ENCODE results near the gene HYAL4. TPM values are rescaled to one million over a fixed set of nuclear protein-coding genes. Genes with fewer than 3 reads are reported as not detected.
"Not testable (repeated sequence)": the region's sequence is repeated elsewhere in the genome, so short reads cannot be mapped to it uniquely, and the experiment has no call there.

Gene HYAL4
- total and polyA plus RNA-seq, 2 donors (not counting 3 experiments of a cell fraction or from before 2014, with no cell fraction given): not detected

DNA sequence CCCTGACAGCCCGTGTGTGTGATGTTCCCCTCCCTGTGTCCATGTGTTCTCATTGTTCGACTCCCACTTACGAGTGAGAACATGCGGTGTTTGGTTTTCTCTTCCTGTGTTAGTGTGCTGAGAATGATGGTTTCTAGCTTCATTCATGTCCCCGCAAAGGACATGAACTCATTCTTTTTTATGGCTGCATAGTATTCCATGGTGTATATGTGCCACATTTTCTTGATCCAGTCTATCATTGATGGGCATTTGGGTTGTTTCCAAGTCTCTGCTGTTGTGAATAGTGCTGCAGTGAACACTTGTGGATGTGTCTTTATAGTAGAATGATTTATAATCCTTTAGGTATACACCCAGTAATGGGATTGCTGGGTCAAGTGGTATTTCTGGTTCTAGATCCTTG lies 6.4 kb downstream of the HYAL4 start:
- POLR2A ChIA-PET; H3K4me3 ChIP-seq (replicated peaks in 1 of 3; ENCODE audit: insufficient read depth in 1 of 3, low read depth in 1 of 3, low read length in 3 of 3); H3K79me2 ChIP-seq (ENCODE audit: control insufficient read depth, insufficient read depth, low read length); H2AFZ ChIP-seq (ENCODE audit: low read depth, low read length); CTCF ChIA-PET; H3K9me1 ChIP-seq (replicated peaks; ENCODE audit: control insufficient read depth, extremely low read depth, insufficient read depth, low read length); H4K20me1 ChIP-seq (replicated peaks; ENCODE audit: control insufficient read depth, extremely low read depth, insufficient read depth, low read length); H3K36me3 ChIP-seq (ENCODE audit: control insufficient read depth in 2 of 2, extremely low read depth in 1 of 2, insufficient read depth in 2 of 2, low read length in 2 of 2); H3K27ac ChIP-seq (ENCODE audit: insufficient read depth, low read depth, low read length); H3K4me1 ChIP-seq (ENCODE audit: control insufficient read depth, extremely low read depth, insufficient read depth, low read length); intact Hi-C loops (cut with micrococcal nuclease); H3K4me2 ChIP-seq (ENCODE audit: insufficient read depth, low read length); H3K9me3 ChIP-seq (replicated peaks; ENCODE audit: control insufficient read depth, insufficient read depth, low read length); BruUV-seq (replicated peaks); DNase-seq (ENCODE audit: low read depth, low spot score); H3K9ac ChIP-seq (replicated peaks; ENCODE audit: extremely low read depth, insufficient read depth, low read length); dilution Hi-C loops (cut with MboI; ENCODE audit: extremely low pct_ligation_motif_present, low sequenced_read_pairs); H3K27me3 ChIP-seq (ENCODE audit: control insufficient read depth in 2 of 2, insufficient read depth in 2 of 2, low read length in 2 of 2): not testable (repeated sequence)
- FAIRE-seq: peak; percentile 21

DNA sequence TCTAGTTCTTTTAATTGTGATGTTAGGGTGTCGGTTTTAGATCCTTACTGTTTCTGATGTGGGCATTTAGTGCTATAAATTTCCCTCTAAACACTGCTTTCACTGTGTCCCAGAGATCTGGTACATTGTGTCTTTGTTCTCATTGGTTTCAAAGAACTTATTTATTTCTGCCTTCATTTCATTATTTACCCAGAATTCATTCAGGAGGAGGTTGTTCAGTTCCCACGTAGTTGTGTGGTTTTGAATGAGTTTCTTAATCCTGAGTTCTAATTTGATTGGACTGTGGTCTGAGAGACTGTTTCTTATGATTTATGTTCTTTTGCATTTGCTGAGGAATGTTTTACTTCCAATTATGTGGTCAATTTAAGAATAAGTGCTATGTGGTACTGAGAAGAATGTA lies 9.3 kb downstream of the HYAL4 start:
- intact Hi-C loops (cut with micrococcal nuclease); H2AFZ ChIP-seq (ENCODE audit: low read depth, low read length): not testable (repeated sequence)

DNA sequence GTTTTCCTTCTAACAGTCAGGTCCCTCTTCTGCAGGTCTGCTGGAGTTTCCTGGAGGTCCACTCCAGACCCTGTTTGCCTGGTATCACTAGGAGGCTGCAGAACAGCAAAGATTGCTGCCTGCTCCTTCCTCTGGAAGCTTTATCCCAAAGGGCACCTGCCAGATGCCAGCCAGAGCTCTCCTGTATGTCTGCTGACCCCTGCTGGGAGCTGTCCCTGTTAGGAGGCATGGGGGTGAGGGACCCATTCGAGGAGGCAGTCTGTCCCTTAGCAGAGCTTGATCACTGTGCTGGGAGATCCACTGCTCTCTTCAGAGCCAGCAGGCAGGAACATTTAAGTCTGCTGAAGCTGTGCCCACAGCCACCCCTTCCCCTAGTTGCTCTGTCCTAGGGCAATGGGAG lies 11.5 kb downstream of the HYAL4 start:
- H4K20me1 ChIP-seq (replicated peaks; ENCODE audit: control insufficient read depth, extremely low read depth, insufficient read depth, low read length); BruUV-seq (replicated peaks); intact Hi-C loops (cut with micrococcal nuclease); H2AFZ ChIP-seq (ENCODE audit: low read depth, low read length); POLR2A ChIA-PET; H3K9me3 ChIP-seq (replicated peaks; ENCODE audit: control insufficient read depth, insufficient read depth, low read length); dilution Hi-C loops (cut with MboI; ENCODE audit: extremely low pct_ligation_motif_present, low sequenced_read_pairs); H3K27me3 ChIP-seq (ENCODE audit: control insufficient read depth in 2 of 2, insufficient read depth in 2 of 2, low read length in 2 of 2); H3K4me1 ChIP-seq (ENCODE audit: control insufficient read depth, extremely low read depth, insufficient read depth, low read length); H3K9me1 ChIP-seq (replicated peaks; ENCODE audit: control insufficient read depth, extremely low read depth, insufficient read depth, low read length); H3K9ac ChIP-seq (replicated peaks; ENCODE audit: extremely low read depth, insufficient read depth, low read length); H3K27ac ChIP-seq (ENCODE audit: insufficient read depth, low read depth, low read length); H3K4me3 ChIP-seq (replicated peaks in 1 of 3; ENCODE audit: insufficient read depth in 1 of 3, low read depth in 1 of 3, low read length in 3 of 3); FAIRE-seq; H3K79me2 ChIP-seq (ENCODE audit: control insufficient read depth, insufficient read depth, low read length); H3K36me3 ChIP-seq (ENCODE audit: control insufficient read depth in 2 of 2, extremely low read depth in 1 of 2, insufficient read depth in 2 of 2, low read length in 2 of 2); DNase-seq (ENCODE audit: low read depth, low spot score); H3K4me2 ChIP-seq (ENCODE audit: insufficient read depth, low read length): not testable (repeated sequence)
- CTCF ChIA-PET: interaction anchor here (1.0 to 2.0 kb wide), 5 partner anchors 9 to 220 kb away, joined by 3 to 8 read pairs (median 5); partner anchors contain the start of gene HYAL4

More for the DNA sequence above, 9.3 kb downstream of the HYAL4 start:
- dilution Hi-C loops (cut with MboI; ENCODE audit: extremely low pct_ligation_motif_present, low sequenced_read_pairs); H3K4me1 ChIP-seq (ENCODE audit: control insufficient read depth, extremely low read depth, insufficient read depth, low read length); H3K79me2 ChIP-seq (ENCODE audit: control insufficient read depth, insufficient read depth, low read length); H3K27me3 ChIP-seq (ENCODE audit: control insufficient read depth in 2 of 2, insufficient read depth in 2 of 2, low read length in 2 of 2); BruUV-seq (replicated peaks); H3K36me3 ChIP-seq (ENCODE audit: control insufficient read depth in 2 of 2, extremely low read depth in 1 of 2, insufficient read depth in 2 of 2, low read length in 2 of 2); FAIRE-seq; H3K4me2 ChIP-seq (ENCODE audit: insufficient read depth, low read length); POLR2A ChIA-PET; H3K27ac ChIP-seq (ENCODE audit: insufficient read depth, low read depth, low read length); DNase-seq (ENCODE audit: low read depth, low spot score); H4K20me1 ChIP-seq (replicated peaks; ENCODE audit: control insufficient read depth, extremely low read depth, insufficient read depth, low read length); CTCF ChIA-PET; H3K4me3 ChIP-seq (replicated peaks in 1 of 3; ENCODE audit: insufficient read depth in 1 of 3, low read depth in 1 of 3, low read length in 3 of 3); H3K9me1 ChIP-seq (replicated peaks; ENCODE audit: control insufficient read depth, extremely low read depth, insufficient read depth, low read length); H3K9ac ChIP-seq (replicated peaks; ENCODE audit: extremely low read depth, insufficient read depth, low read length); H3K9me3 ChIP-seq (replicated peaks; ENCODE audit: control insufficient read depth, insufficient read depth, low read length): not testable (repeated sequence)

Data from endothelial cell of umbilical vein (primary cell).